ENCODE results near the gene MME. TPM values are rescaled to one million over a fixed set of nuclear protein-coding genes. Genes with fewer than 3 reads are reported as not detected.

The MME gene
- total RNA-seq, 2 experiments from 2014 or later: 84.4 to 118 TPM

- no peak for TF ChIP-seq CTCF (conservative IDR thresholded peaks at IDR 0.05; ENCODE audit: low read length)
- TF ChIP-seq EZH2phosphoT487 (IDR thresholded peaks at IDR 0.05; ENCODE audit: borderline replicate concordance, low read depth, low read length): no peak
- no peak overlapping the region for H2AFZ ChIP-seq (ENCODE audit: low read length)
- no peaks in the 10 kb centered on the region for H3K9me2 ChIP-seq (ENCODE audit: insufficient read depth, low read length)
- peaks cover 5% of the 10 kb centered on the region; the same call in 1 of the 2 replicates for H3K79me2 ChIP-seq (ENCODE audit: insufficient read depth, low read depth, low read length)
- no peak overlapping the region for H3K27ac ChIP-seq (ENCODE audit: low read depth, low read length, poor library complexity, severe bottlenecking)
- H3K4me3 ChIP-seq (ENCODE audit: low read depth, low read length, poor library complexity, severe bottlenecking): no peak overlapping the region
- BruUV-seq (replicated peaks): no TSS peak
- CTCF ChIA-PET (ENCODE audit: unreplicated experiment): no interaction called here
- H4K20me1 ChIP-seq (ENCODE audit: insufficient read depth, low read length): no peaks in the 10 kb centered on the region
- POLR2A ChIA-PET: interaction anchor here (0.8 to 1.1 kb wide), 3 partner anchors 9 to 69 kb away, joined by 3 to 5 read pairs (median 3); no protein-coding TSS in a partner anchor
- H3K4me2 ChIP-seq (ENCODE audit: low read length): no peak overlapping the region
- H3K9me3 ChIP-seq (ENCODE audit: low read length): peaks cover 21% of the 10 kb centered on the region; the same call in 1 of the 2 replicates
- no peak for DNase-seq (ENCODE audit: low spot score)
- H3K36me3 ChIP-seq (ENCODE audit: insufficient read depth, low read length): no peaks in the 10 kb centered on the region; the same call in 1 of the 2 replicates
- intact Hi-C loops (cut with micrococcal nuclease; ENCODE audit: unreplicated experiment): no loop called here
- peaks cover 10% of the 10 kb centered on the region for H3K4me1 ChIP-seq (ENCODE audit: insufficient read depth, low read length, poor library complexity, severe bottlenecking)
These were observed 4.9 kb upstream of the MME start for GRCh38 chr3:155075200-155075599.

- POLR2A ChIA-PET: interaction anchor here (0.8 kb wide), 1 partner anchor 17 kb away, joined by 5 read pairs; no protein-coding TSS in a partner anchor
- intact Hi-C loops (cut with micrococcal nuclease; ENCODE audit: unreplicated experiment): no loop called here
- DNase-seq (ENCODE audit: low spot score): no peak
- Histone ChIP-seq H3K9me3 (ENCODE audit: low read length) (peaks cover 21% of the 10 kb centered on the region; the same call in 1 of the 2 replicates), H3K79me2 (ENCODE audit: insufficient read depth, low read depth, low read length) (peaks cover 22% of the 10 kb centered on the region), H3K27ac (ENCODE audit: low read depth, low read length, poor library complexity, severe bottlenecking) (no peak overlapping the region), H3K4me1 (ENCODE audit: insufficient read depth, low read length, poor library complexity, severe bottlenecking) (peaks cover 16% of the 10 kb centered on the region), H3K9me2 (ENCODE audit: insufficient read depth, low read length) (no peaks in the 10 kb centered on the region), H3K4me3 (ENCODE audit: low read depth, low read length, poor library complexity, severe bottlenecking) (no peak overlapping the region), H4K20me1 (ENCODE audit: insufficient read depth, low read length) (no peaks in the 10 kb centered on the region), H3K36me3 (ENCODE audit: insufficient read depth, low read length) (no peaks in the 10 kb centered on the region; the same call in 1 of the 2 replicates), H3K4me2 (ENCODE audit: low read length) (no peak overlapping the region), H2AFZ (ENCODE audit: low read length) (no peak overlapping the region)
- TF ChIP-seq EZH2phosphoT487 (IDR thresholded peaks at IDR 0.05; ENCODE audit: borderline replicate concordance, low read depth, low read length) (no peak), CTCF (conservative IDR thresholded peaks at IDR 0.05; ENCODE audit: low read length) (no peak)
- CTCF ChIA-PET (ENCODE audit: unreplicated experiment): no interaction called here
- no TSS peak for BruUV-seq (replicated peaks)
These were observed 3.2 kb upstream of the MME start for GRCh38 chr3:155076888-155077287.

GRCh38 chr3:155078711-155079467 is 1.2 kb upstream of the MME start:
- POLR2A ChIA-PET: interaction anchor here (0.6 to 2.2 kb wide), 10 partner anchors 9 to 242 kb away, joined by 3 to 13 read pairs (median 4); no protein-coding TSS in a partner anchor
- Histone ChIP-seq H3K27ac (ENCODE audit: low read depth, low read length, poor library complexity, severe bottlenecking) (peak overlapping the region; percentile 77), H4K20me1 (ENCODE audit: insufficient read depth, low read length) (no peaks in the 10 kb centered on the region), H3K4me1 (ENCODE audit: insufficient read depth, low read length, poor library complexity, severe bottlenecking) (peaks cover 33% of the 10 kb centered on the region), H3K79me2 (ENCODE audit: insufficient read depth, low read depth, low read length) (peaks cover 42% of the 10 kb centered on the region), H3K4me3 (ENCODE audit: low read depth, low read length, poor library complexity, severe bottlenecking) (peak overlapping the region; percentile 98), H2AFZ (ENCODE audit: low read length) (peak overlapping the region; percentile 83), H3K9me2 (ENCODE audit: insufficient read depth, low read length) (no peaks in the 10 kb centered on the region), H3K9me3 (ENCODE audit: low read length) (peaks cover 16% of the 10 kb centered on the region; the same call in 1 of the 2 replicates), H3K4me2 (ENCODE audit: low read length) (peak overlapping the region; percentile 84), H3K36me3 (ENCODE audit: insufficient read depth, low read length) (peaks cover 8% of the 10 kb centered on the region)
- TF ChIP-seq CTCF (conservative IDR thresholded peaks at IDR 0.05; ENCODE audit: low read length) (peak; percentile 37; the same call in 1 of the 2 replicates), EZH2phosphoT487 (IDR thresholded peaks at IDR 0.05; ENCODE audit: borderline replicate concordance, low read depth, low read length) (no peak)
- CTCF ChIA-PET (ENCODE audit: unreplicated experiment): interaction anchor here (0.6 kb wide), 2 partner anchors 207 to 1593 kb away, joined by 3 to 4 read pairs; no protein-coding TSS in a partner anchor
- BruUV-seq (replicated peaks): TSS peak; percentile 69
- DNase-seq (ENCODE audit: low spot score): peak; percentile 27
- intact Hi-C loops (cut with micrococcal nuclease; ENCODE audit: unreplicated experiment): no loop called here
